Measurements from ENCODE around the gene ASB7.

DNA sequence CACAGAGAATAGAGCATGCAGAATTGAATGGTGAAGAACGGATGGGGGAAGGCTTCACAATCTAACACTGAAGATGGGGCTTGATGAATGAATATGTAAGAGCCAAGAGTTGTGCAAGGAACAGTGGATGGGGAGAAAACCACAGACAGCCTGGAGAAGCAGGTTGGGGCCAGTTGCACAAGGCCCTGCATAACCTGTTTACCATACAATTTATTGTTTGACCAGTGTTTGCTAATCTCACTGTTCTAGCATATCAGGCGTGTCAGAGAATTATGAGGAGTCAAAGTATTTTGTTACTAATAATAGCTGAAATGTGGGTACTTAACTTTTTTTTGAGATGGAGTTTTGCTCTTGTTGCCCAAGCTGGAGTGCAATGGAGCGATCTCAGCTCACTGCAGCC is 36.8 kb upstream of the ASB7 start:
- TF ChIP-seq POLR2AphosphoS5 (IDR thresholded peaks at IDR 0.05; ENCODE audit: borderline replicate concordance, low read depth, low read length) (no peak), EZH2 (IDR thresholded peaks at IDR 0.05) (no peak)
